Spleen (tissue), 11 donors: ENCODE results near the gene PATE3. TPM values are rescaled to one million over a fixed set of nuclear protein-coding genes. Genes with fewer than 3 reads are reported as not detected.

Experiments
- DNase-seq: peaks from one replicate; pipeline ENCODE4 v3.0.0-alpha.2; 2020
- H3K27ac ChIP-seq, 8 donors: fragments of 200-600 bp; sonication (generic) in 7 of 8; 1 replicate in 4 of 8; 2 replicates in 4 of 8; pipeline versions ENCODE4 v1.5.0 to v1.8.0; 2016 to 2021; ENCODE audit warnings: inconsistent platforms in 4 of 8, mild to moderate bottlenecking in 4 of 8, moderate library complexity in 1 of 8
- H3K27me3 ChIP-seq, 7 donors: fragments of 200-600 bp; sonication (generic) in 6 of 7; replicated peaks in 1 of 7; 1 replicate in 4 of 7; 2 replicates in 3 of 7; pipeline versions ENCODE4 v1.5.0 to v1.8.0; 2016 to 2021; ENCODE audit warnings: inconsistent platforms in 3 of 7, mild to moderate bottlenecking in 1 of 7
- H3K36me3 ChIP-seq, 6 donors: fragments of 200-600 bp; sonication (generic) in 5 of 6; 1 replicate in 4 of 6; 2 replicates in 2 of 6; pipeline versions ENCODE4 v1.5.0 to v1.8.0; 2016 to 2021; ENCODE audit warnings: inconsistent platforms in 2 of 6
- H3K4me1 ChIP-seq, 6 donors: fragments of 200-600 bp; sonication (generic) in 5 of 6; 1 replicate in 3 of 6; 2 replicates in 3 of 6; pipeline versions ENCODE4 v1.5.0 to v1.8.0; 2016 to 2021; ENCODE audit warnings: inconsistent platforms in 3 of 6
- H3K4me3 ChIP-seq, 8 donors: fragments of 200-600 bp; sonication (generic) in 7 of 8; 1 replicate in 4 of 8; 2 replicates in 4 of 8; pipeline versions ENCODE4 v1.5.0 to v1.8.0; 2016 to 2021; ENCODE audit warnings: inconsistent platforms in 4 of 8, mild to moderate bottlenecking in 4 of 8, moderate library complexity in 2 of 8
- H3K9me3 ChIP-seq, 8 donors: fragments of 200-600 bp; sonication (generic) in 7 of 8; 1 replicate in 4 of 8; 2 replicates in 4 of 8; pipeline versions ENCODE4 v1.5.0 to v1.8.0; 2016 to 2021; ENCODE audit warnings: inconsistent platforms in 4 of 8
- POLR2A ChIP-seq, 3 donors: fragments of 450-650 bp; IDR thresholded peaks; one replicate each; pipeline ENCODE4 v1.5.1; 2017; ENCODE audit warnings: antibody characterized with exemption in 3 of 3, mild to moderate bottlenecking in 1 of 3
- POLR2AphosphoS5 ChIP-seq, 3 donors: sonication (generic); formaldehyde crosslinking; IDR thresholded peaks; one replicate each; pipeline ENCODE4 v1.5.1; 2017; ENCODE audit warnings: antibody characterized with exemption in 3 of 3
- WGBS, 5 donors: extraction: QIAGEN DNeasy Blood & Tissue Kit in 3 of 5; methylation state at CpG; one replicate each; pipeline versions ENCODE4 v1.1.5 to v1.1.7; 2013 to 2018; 5-methylcytosine and 5-hydroxymethylcytosine counted together
- intact Hi-C: fragments of 100-400 bp; cut with DNase I; formaldehyde crosslinking; loops from one replicate; pipeline ENCODE4 v1.15.0; 2023; ENCODE audit warnings: low total_unique reads
- polyA plus RNA-seq, 3 donors: library from polyadenylated mRNA; stranded (reverse); fragments of 200-250 nt; gene quantifications; one replicate each; pipeline ENCODE4 v1.2.1, GENCODE V29; 2013
- total RNA-seq, 7 donors: library from RNA; depleted of rRNA in 3 of 7; stranded (reverse); fragments of >200 nt in 3 of 7; fragmentation: NEBNext Ultra II Directional in 4 of 7; extraction: Animal tissue kit (Norgen Biotek cat#: 25700) in 4 of 7; gene quantifications; one replicate each; pipeline versions ENCODE4 v1.1.0 to v1.2.1, GENCODE V29; 2016 to 2021
- TF ChIP-seq, protein P1 (sequence below), 11 experiments: fragments of 200-600 bp in 7 of 11; fragments of 450-650 bp in 4 of 11; sonication (generic) in 4 of 11; IDR thresholded peaks in 8 of 11; conservative IDR thresholded peaks in 3 of 11; 1 replicate in 7 of 11; 2 replicates in 4 of 11; pipeline versions ENCODE4 v1.4.0 to v1.8.0; 2016 to 2021; ENCODE audit warnings: antibody characterized with exemption in 11 of 11, inconsistent platforms in 4 of 11, mild to moderate bottlenecking in 1 of 11
- donor health status: healthy with polysubstance abuse.
- donor health status: DM: no; HTN: no; CAD: no; lungs with moderate emphysema.
- donor health status: DM: no; HTN: no; CAD: no.
- donor health status: Bipolar disorder and iron deficiency.
- donor health status: healthy.
- donor health status: DM: no; HTN: no; CAD: no.
- donor health status: DM: yes; HTN: yes; CAD: no.

Gene PATE3
- total and polyA plus RNA-seq, 10 donors = not detected

DNA sequence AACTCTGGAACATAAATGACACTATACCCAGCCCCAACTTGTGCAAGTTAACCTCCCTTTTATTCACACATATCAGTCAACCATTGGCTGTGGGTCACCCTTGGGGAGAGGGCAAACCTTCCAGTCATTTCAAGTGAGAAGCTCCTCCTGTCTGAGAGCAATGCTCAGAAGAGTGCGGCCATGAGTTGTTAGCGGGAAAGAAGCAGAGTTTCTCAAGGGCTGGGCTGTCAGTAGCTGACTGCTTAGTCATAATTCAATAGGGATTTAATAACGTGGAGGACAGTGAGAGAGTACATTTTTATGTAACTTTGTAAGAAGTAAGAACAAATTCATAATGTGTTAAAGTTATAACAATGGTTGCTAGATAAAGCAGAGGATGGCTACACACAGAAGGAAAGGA lies 14.4 kb upstream of the PATE3 start:
- H3K9me3 ChIP-seq = no peaks in the 10 kb centered on the region
- no peak for TF ChIP-seq POLR2A (IDR thresholded peaks at IDR 0.05)
- TF ChIP-seq, protein P1, sequence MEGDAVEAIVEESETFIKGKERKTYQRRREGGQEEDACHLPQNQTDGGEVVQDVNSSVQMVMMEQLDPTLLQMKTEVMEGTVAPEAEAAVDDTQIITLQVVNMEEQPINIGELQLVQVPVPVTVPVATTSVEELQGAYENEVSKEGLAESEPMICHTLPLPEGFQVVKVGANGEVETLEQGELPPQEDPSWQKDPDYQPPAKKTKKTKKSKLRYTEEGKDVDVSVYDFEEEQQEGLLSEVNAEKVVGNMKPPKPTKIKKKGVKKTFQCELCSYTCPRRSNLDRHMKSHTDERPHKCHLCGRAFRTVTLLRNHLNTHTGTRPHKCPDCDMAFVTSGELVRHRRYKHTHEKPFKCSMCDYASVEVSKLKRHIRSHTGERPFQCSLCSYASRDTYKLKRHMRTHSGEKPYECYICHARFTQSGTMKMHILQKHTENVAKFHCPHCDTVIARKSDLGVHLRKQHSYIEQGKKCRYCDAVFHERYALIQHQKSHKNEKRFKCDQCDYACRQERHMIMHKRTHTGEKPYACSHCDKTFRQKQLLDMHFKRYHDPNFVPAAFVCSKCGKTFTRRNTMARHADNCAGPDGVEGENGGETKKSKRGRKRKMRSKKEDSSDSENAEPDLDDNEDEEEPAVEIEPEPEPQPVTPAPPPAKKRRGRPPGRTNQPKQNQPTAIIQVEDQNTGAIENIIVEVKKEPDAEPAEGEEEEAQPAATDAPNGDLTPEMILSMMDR (IDR thresholded peaks at IDR 0.05 in 8 of 11, conservative IDR thresholded peaks at IDR 0.05 in 3 of 11) = no peak
- TF ChIP-seq POLR2AphosphoS5 (IDR thresholded peaks at IDR 0.05) = no peak
- intact Hi-C loops = no loop called here

DNA sequence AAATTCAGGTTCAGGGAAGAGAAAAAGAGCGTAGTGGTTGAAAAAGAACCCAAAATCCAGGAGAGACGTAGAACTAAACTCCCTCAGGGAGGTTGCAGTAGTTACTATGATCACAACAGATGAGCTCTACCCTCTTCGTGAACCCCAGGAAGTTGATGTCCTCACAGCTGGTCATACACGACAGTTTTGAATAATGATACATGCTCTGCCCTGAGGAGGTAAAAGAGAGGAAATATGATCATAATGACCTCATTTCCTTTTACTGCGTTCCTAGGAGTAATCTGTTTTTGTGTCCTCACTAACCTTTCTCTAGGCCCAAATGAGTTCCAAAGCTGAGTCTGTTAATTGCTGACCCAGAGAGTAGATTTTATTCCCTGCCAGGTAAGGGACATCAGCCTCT lies 10.6 kb upstream of the PATE3 start:
- TF ChIP-seq, protein P1 (IDR thresholded peaks at IDR 0.05 in 8 of 11, conservative IDR thresholded peaks at IDR 0.05 in 3 of 11) = no peak
- TF ChIP-seq POLR2A (IDR thresholded peaks at IDR 0.05) (no peak), POLR2AphosphoS5 (IDR thresholded peaks at IDR 0.05) (no peak)
- DNase-seq = no peak
- no peaks in the 10 kb centered on the region for H3K27me3 ChIP-seq
- 43 to 50% (median 48%) methylated on average over 5 of the region's 5 CpGs for WGBS, 5 donors
- no peaks in the 10 kb centered on the region for H3K4me1 ChIP-seq
- intact Hi-C loops = no loop called here
- H3K27ac ChIP-seq = no peak overlapping the region
- H3K4me3 ChIP-seq = no peak overlapping the region
- no peaks in the 10 kb centered on the region for H3K36me3 ChIP-seq
- H3K9me3 ChIP-seq = no peaks in the 10 kb centered on the region

More for the DNA sequence above, 14.4 kb upstream of the PATE3 start:
- H3K27ac ChIP-seq = no peak overlapping the region
- H3K36me3 ChIP-seq = no peaks in the 10 kb centered on the region
- no peak overlapping the region for H3K4me3 ChIP-seq
- 67 to 79% (median 74%) methylated on average over 3 of the region's 3 CpGs for WGBS, 5 donors
- DNase-seq = no peak
- H3K4me1 ChIP-seq = no peaks in the 10 kb centered on the region
- peaks cover 0 to 5% (median 0%) of the 10 kb centered on the region in 7 donors for H3K27me3 ChIP-seq

DNA sequence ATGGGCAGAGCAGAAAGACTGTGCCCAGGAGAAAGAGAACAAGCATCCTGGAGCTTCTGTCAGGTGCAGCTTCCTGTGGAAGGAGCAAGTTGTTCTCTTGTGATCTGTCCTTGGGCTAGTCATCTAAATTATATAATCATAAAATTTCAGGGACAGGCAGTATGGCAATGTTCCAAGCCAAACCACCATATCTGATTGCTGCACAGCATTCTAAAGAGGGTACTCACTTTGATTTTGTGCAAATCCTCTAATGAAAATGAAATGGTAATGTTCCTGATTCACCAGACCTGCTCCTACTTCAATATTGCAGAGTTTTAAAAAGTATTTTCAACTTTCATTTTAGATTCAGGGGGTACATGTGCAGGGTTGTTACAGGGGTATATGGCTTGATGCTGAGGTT lies 9.2 kb upstream of the PATE3 start, which contains the start of gene PATE2:
PATE2 (minus strand) TSS at position 101 of the 400 bp plus-strand sequence; CDS start at position 46, 55 bp downstream.
- TF ChIP-seq, protein P1 (IDR thresholded peaks at IDR 0.05 in 8 of 11, conservative IDR thresholded peaks at IDR 0.05 in 3 of 11) = no peak
- no peak for TF ChIP-seq POLR2A (IDR thresholded peaks at IDR 0.05)
- no peak for TF ChIP-seq POLR2AphosphoS5 (IDR thresholded peaks at IDR 0.05)
- intact Hi-C loops = no loop called here

DNA sequence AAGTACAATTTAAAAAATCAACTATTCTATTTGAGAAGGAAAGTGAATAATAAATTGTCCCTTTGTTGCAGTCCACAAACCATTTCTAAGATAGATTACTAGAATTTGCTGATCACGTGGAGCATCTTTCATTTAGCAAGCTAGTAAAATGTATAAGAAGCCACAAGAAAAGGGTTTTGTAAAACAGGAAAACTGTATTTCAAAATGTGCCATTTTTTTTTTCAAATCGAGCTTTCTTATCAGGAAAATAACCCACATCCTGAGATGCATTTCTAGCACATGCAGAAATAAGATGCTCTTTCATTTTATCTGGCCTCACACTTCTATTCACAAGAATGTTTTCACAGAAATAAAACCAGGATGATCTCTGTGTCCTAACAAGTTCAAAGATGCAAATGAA lies 3.2 kb upstream of the PATE3 start:
- Histone ChIP-seq H3K9me3 (no peaks in the 10 kb centered on the region), H3K4me1 (no peaks in the 10 kb centered on the region), H3K27ac (no peak overlapping the region), H3K27me3 (no peaks in the 10 kb centered on the region), H3K4me3 (no peak overlapping the region), H3K36me3 (no peaks in the 10 kb centered on the region)
- 34 to 61% (median 37%) methylated on average over 2 of the region's 2 CpGs for WGBS, 5 donors
- no peak for DNase-seq
- intact Hi-C loops = no loop called here
- TF ChIP-seq POLR2AphosphoS5 (IDR thresholded peaks at IDR 0.05) (no peak), POLR2A (IDR thresholded peaks at IDR 0.05) (no peak)
- TF ChIP-seq, protein P1 (IDR thresholded peaks at IDR 0.05 in 8 of 11, conservative IDR thresholded peaks at IDR 0.05 in 3 of 11) = no peak

More for the DNA sequence above, 9.2 kb upstream of the PATE3 start, which contains the start of gene PATE2:
- H3K4me1 ChIP-seq = no peaks in the 10 kb centered on the region
- DNase-seq = no peak
- no peaks in the 10 kb centered on the region for H3K36me3 ChIP-seq
- no peak within 1 kb of the TSS for H3K4me3 ChIP-seq
- no peaks in the 10 kb centered on the region for H3K27me3 ChIP-seq
- H3K27ac ChIP-seq = no peak within 1 kb of the TSS
- H3K9me3 ChIP-seq = no peaks in the 10 kb centered on the region
